ENCODE results near the gene VASH1. TPM values are rescaled to one million over a fixed set of nuclear protein-coding genes. Genes with fewer than 3 reads are reported as not detected.

The VASH1 gene
- polyA plus RNA-seq, 2 of the 4 experiments (the other 2 are of a cell fraction) = 2.1 to 6.0 TPM

DNA sequence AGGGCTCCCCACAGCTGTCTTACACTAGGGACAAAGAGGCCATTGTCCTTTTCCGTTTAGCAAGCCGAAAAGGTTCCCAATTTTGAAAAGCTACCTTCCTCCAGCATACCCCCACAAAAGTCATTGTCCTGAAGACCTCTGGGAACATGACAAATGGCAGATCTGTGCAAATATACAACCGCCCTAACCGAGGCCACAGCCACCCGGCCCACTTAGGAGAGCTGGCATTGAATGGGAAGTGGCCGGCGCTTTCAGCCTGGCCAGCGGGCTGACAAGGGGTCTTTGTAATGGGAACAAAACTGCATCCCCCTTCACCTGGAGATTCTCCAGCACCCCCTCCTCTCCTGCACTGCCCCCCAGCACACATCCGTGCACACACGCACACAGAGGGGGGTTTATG is 48.1 kb upstream of the VASH1 start:
- no peak overlapping the region for H3K4me2 ChIP-seq
- 63% methylated on average over 10 of the region's 10 CpGs for WGBS (ENCODE audit: missing lambda C conversion rate)
- ATAC-seq (no peak), FAIRE-seq (no peak), DNase-seq (ENCODE audit: low read depth in 1 of 2, low spot score in 1 of 2) (no peak)
- H3K4me1 ChIP-seq = no peaks in the 10 kb centered on the region
- TF ChIP-seq HMGXB4 (CRISPR knock-in tag; IDR thresholded peaks at IDR 0.05; ENCODE audit: borderline replicate concordance) = no peak
- TF ChIP-seq MAZ (IDR thresholded peaks at IDR 0.05; ENCODE audit: borderline replicate concordance, low read depth, low read length) = no peak
- TF ChIP-seq KDM5A (IDR thresholded peaks at IDR 0.05) = no peak
- no peak for TF ChIP-seq ZSCAN20 (CRISPR knock-in tag; IDR thresholded peaks at IDR 0.05)
- no peak for TF ChIP-seq ZFP36 (IDR thresholded peaks at IDR 0.05; ENCODE audit: borderline replicate concordance, partially characterized antibody)
- TF ChIP-seq RNF2 (IDR thresholded peaks at IDR 0.05; ENCODE audit: borderline replicate concordance, low read depth) = no peak
- no peak overlapping the region for H3K27ac ChIP-seq
- ChIA-PET POLR2A (no interaction called here), CTCF (interaction anchor here (1.0 to 9.8 kb wide), 2 partner anchors 69 to 382 kb away, joined by 4 to 87 read pairs; no protein-coding TSS in a partner anchor)
- H3K4me3 ChIP-seq = no peak overlapping the region
- H3K9me3 ChIP-seq = no peaks in the 10 kb centered on the region

GRCh38 chr14:76714470-76714869 is 46.8 kb upstream of the VASH1 start:
- H3K27ac ChIP-seq = no peak overlapping the region
- H3K4me1 ChIP-seq = no peaks in the 10 kb centered on the region
- WGBS (ENCODE audit: missing lambda C conversion rate) = 30% methylated on average over 5 of the region's 5 CpGs
- H3K4me3 ChIP-seq = no peak overlapping the region
- no peaks in the 10 kb centered on the region for H3K9me3 ChIP-seq
- no peak for FAIRE-seq
- POLR2A ChIA-PET = no interaction called here
- no peak for DNase-seq (ENCODE audit: low read depth in 1 of 2, low spot score in 1 of 2)
- CTCF ChIA-PET = interaction anchor here (0.6 to 9.8 kb wide), 6 partner anchors 10 to 903 kb away, joined by 3 to 87 read pairs (median 3); partner anchors contain the start of gene VASH1
- ATAC-seq = no peak
- TF ChIP-seq MAFK (IDR thresholded peaks at IDR 0.05; ENCODE audit: partially characterized antibody) (no peak), PHF8 (IDR thresholded peaks at IDR 0.05; ENCODE audit: borderline replicate concordance, low read depth) (no peak), MAZ (IDR thresholded peaks at IDR 0.05; ENCODE audit: borderline replicate concordance, low read depth, low read length) (no peak), FOXS1 (CRISPR knock-in tag; IDR thresholded peaks at IDR 0.05) (no peak), ZFP36 (IDR thresholded peaks at IDR 0.05; ENCODE audit: borderline replicate concordance, partially characterized antibody) (no peak), NFE2L2 (conservative IDR thresholded peaks at IDR 0.05; ENCODE audit: low read length) (no peak), HOXB13 (CRISPR knock-in tag; IDR thresholded peaks at IDR 0.05; ENCODE audit: low read depth) (no peak), HOXA7 (CRISPR knock-in tag; IDR thresholded peaks at IDR 0.05) (no peak), BHLHE40 (IDR thresholded peaks at IDR 0.05; ENCODE audit: low read depth, low read length) (no peak), REST (IDR thresholded peaks at IDR 0.05) (no peak), ZC3H11A (IDR thresholded peaks at IDR 0.05) (no peak), TFCP2L1 (CRISPR knock-in tag; IDR thresholded peaks at IDR 0.05) (no peak), MYC (IDR thresholded peaks at IDR 0.05; ENCODE audit: borderline replicate concordance, low read length) (no peak), HMGXB4 (CRISPR knock-in tag; IDR thresholded peaks at IDR 0.05; ENCODE audit: borderline replicate concordance) (no peak), KDM5A (IDR thresholded peaks at IDR 0.05) (no peak), FOSB (CRISPR knock-in tag; IDR thresholded peaks at IDR 0.05) (no peak)
- TF ChIP-seq, protein P1, sequence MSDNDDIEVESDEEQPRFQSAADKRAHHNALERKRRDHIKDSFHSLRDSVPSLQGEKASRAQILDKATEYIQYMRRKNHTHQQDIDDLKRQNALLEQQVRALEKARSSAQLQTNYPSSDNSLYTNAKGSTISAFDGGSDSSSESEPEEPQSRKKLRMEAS (IDR thresholded peaks at IDR 0.05) = no peak
- TF ChIP-seq, protein P2, sequence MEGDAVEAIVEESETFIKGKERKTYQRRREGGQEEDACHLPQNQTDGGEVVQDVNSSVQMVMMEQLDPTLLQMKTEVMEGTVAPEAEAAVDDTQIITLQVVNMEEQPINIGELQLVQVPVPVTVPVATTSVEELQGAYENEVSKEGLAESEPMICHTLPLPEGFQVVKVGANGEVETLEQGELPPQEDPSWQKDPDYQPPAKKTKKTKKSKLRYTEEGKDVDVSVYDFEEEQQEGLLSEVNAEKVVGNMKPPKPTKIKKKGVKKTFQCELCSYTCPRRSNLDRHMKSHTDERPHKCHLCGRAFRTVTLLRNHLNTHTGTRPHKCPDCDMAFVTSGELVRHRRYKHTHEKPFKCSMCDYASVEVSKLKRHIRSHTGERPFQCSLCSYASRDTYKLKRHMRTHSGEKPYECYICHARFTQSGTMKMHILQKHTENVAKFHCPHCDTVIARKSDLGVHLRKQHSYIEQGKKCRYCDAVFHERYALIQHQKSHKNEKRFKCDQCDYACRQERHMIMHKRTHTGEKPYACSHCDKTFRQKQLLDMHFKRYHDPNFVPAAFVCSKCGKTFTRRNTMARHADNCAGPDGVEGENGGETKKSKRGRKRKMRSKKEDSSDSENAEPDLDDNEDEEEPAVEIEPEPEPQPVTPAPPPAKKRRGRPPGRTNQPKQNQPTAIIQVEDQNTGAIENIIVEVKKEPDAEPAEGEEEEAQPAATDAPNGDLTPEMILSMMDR (IDR thresholded peaks at IDR 0.05) = no peak
- H3K4me2 ChIP-seq = no peak overlapping the region
